Kidney glomerular epithelial cell (primary cell): ENCODE data around the gene KPNA5.
"Not testable (repeated sequence)": the region's sequence is repeated elsewhere in the genome, so short reads cannot be mapped to it uniquely, and the experiment has no call there.

Experiments used
- DNase-seq: peaks from one replicate; lab custom pipeline; 2025; lab: John Stamatoyannopoulos, UW

Gene KPNA5

DNA sequence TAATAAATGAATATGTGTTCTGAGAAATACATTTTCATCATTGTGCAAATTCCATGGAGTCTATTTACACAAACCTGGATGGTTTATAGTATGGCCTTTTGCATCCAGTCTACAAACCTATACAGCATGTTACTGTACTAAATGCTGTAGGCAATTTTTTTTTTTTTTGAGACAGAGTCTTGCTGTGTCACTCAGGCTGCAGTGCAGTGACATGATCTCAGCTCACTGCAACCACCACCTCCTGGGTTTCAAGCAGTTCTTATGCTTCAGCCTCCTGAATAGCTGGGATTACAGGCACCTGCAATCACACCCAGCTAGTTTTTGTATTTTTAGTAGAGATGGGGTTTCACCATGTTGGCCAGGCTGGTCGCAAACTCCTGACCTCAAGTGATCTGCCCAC is 22.9 kb downstream of the KPNA5 start:
- not testable (repeated sequence) for DNase-seq

DNA sequence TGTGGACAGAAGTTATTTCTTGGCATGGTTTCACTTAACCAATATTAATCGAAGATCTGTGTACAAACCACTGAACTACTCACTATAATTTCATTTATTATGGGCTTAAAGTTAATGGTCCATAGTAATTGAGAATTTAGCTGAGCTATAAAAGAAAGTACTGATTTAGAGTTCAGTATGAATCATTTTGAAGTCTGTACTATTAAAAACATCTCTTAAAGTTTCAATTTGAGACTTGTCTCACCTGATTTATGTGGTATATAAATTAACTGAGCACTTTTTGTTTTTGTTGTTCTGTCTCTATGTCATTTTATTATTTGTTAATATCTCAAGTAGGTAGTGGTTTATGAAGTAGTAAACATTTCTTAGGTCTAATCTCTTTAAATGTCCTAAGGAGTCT is 24.9 kb downstream of the KPNA5 start:
- DNase-seq, result no peak

- DNase-seq, result no peak
Observed at GRCh38 chr6:116714296-116714695, 33.3 kb downstream of the KPNA5 start.

DNA sequence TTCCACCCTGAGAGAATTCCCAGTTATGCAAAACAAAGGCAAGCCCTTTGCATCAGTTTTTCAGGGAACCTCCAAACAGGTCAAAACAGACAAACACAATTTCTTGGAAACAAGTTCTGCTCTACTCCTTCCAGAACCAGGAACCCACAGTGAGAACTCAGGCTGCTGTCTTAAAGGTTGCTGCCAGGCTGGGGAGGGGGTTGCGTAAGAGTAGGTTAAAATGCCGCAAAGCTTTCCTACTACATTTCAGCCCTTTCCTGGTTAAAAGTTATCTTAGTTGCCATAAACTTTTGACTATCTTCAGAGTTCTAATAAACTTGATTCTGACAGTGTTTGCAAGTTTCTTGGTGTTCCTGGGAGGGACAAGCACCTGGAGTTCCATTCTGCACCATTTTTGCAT is 33.8 kb downstream of the KPNA5 start:
- no peak for DNase-seq

- DNase-seq, result no peak
Observed at GRCh38 chr6:116726947-116727346, 45.9 kb downstream of the KPNA5 start.

- DNase-seq, result no peak
Observed at GRCh38 chr6:116730513-116730912, 49.5 kb downstream of the KPNA5 start.

GRCh38 chr6:116737004-116737403 is 56.0 kb downstream of the KPNA5 start:
- no peak for DNase-seq

GRCh38 chr6:116740486-116740885 is 59.5 kb downstream of the KPNA5 start:
- not testable (repeated sequence) for DNase-seq

- no peak for DNase-seq
Observed at GRCh38 chr6:116741571-116741970, 60.6 kb downstream of the KPNA5 start.

DNA sequence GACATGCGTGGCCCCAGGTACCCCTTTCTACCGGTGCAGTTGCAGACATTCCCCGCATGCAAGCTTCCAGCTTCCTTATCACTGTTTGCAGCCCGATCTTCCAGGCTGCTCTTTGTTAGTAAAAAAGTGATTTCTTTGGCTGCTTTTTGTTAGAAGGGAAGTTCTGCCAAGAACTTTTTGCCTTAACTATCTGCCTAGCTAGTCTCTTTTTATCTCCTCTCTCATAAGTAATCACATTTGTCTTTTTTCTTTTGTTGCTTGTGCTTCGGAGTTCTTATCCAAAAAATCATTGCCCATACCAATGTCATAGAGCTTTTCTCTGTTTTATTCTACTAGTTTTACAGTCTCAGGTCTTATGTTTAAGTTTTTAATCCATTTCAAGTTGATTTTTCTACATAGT is 64.2 kb downstream of the KPNA5 start:
- DNase-seq, result no peak

DNA sequence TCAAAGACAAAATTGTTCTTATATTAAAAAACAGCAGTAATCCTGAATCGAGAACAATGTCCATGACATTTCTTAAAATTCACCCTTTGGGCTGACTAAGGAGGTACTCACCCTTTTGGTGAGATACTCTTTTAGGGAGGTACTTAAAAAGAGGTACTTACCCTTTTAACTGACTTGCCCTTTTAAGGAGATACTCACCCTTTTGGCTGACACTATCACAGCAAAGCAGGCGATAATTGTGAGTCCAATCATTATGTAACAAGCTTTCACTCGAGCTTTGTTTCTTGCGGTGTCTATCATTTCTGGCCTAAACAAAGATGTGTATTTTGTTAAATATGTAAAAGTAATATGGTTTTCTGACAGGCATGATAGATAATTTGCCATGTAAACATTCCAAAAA is 80.8 kb downstream of the KPNA5 start:
- no peak for DNase-seq

- no peak for DNase-seq
Observed at GRCh38 chr6:116762235-116762634, 81.2 kb downstream of the KPNA5 start.

DNA sequence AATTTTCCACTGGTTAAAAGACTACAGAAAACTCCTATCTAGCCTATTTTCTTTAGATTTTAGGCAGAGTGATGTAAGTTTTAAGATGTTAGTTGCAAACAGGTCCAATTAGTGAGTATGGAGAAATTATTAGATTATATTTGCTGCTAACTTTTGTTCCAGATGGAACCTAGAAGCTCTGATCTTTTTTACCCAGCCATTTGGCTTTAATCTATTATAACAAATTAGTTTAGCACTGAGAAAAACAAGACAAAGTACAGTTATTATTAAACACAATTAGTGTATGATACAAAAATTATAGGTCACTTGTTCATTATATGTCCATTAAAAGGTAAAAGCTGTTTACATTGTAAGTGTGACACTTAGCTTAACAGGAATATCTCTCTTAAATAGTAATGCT is 82.0 kb downstream of the KPNA5 start:
- DNase-seq, result no peak

GRCh38 chr6:116763906-116764628 is 83.1 kb downstream of the KPNA5 start:
- DNase-seq, result no peak

GRCh38 chr6:116764629-116764960 is 83.6 kb downstream of the KPNA5 start:
- no peak for DNase-seq

DNA sequence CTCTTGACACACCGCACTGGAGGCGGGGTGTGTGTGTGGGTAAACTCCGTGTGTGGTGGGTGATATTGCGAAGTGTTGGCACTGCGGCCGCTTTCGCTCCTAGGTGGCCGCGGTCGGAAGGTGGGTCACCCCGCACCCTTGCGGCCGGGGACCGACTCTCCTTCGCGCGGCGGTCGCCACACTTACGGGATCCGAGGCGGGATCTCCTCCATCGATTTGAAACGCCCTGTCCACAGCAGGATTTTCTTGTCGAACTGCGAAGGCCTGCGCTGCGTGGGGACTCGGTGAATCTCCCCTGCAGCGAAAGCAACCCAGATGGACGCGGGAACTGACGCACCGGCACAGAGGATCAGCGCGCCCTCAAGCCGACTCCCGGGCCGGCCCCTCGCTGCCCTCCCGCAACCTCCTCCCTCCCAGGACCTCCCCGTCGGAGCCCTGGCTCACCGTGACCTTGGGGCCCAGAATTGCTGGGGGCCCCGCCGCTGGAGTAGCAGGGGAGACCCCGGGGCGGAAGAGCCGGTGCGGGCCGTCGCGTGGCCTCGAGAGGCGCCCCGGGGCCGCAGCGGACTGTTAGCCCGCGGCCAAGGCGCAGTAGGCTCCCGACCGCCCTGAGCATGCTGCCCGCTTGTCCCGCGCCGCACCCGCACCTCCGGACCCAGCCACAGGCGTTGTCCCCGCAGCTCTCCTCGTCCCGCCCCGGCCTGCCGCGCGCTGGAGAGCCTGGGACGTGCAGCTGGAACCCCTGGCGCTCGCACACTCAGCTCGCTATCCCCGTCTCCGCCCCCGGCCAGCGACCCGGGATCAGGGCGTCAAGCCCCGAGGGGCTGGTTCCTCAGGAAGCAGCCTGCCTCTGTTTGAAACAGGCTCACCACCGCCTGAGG is 84.2 kb downstream of the KPNA5 start, which contains the start of gene FAM162B:
Gene FAM162B (minus strand): TSS at position 759 of the 881 bp plus-strand sequence. CDS start 143 bp downstream, at position 616.
- no peak for DNase-seq

- no peak for DNase-seq
Observed at GRCh38 chr6:116766506-116767176, 85.6 kb downstream of the KPNA5 start.

DNA sequence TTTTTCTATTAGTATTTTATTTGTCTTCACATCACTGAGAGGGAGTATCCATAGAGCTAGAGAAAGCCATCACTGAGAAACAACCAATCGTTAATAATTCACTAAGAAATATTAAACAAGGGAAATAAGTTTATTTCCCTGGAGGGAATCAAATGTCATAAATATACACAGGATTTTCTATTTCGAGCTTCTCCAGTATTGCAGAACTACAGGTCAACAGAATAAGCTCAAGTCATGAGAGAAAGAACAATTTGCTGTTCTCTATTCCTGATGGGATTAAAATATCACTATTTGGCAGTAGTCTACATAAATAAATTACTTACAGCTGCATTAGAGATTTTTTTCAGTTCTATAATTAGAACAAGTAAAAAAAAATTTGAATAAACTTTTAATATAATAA is 86.7 kb downstream of the KPNA5 start:
- DNase-seq, result no peak

- no peak for DNase-seq
Observed at GRCh38 chr6:116772450-116772849, 91.4 kb downstream of the KPNA5 start.

- DNase-seq, result no peak
Observed at GRCh38 chr6:116773886-116774285, 92.9 kb downstream of the KPNA5 start.

GRCh38 chr6:116779573-116780164 is 98.7 kb downstream of the KPNA5 start:
- DNase-seq, result peak; percentile 42

GRCh38 chr6:116783852-116784251 is 102.8 kb downstream of the KPNA5 start:
- DNase-seq, result no peak
